HEK293 (cell line): ENCODE data around the gene RBBP8.

ENCODE experiments used
- EGR2 ChIP-seq: fragments of 450-650 bp; formaldehyde crosslinking; IDR thresholded peaks from 2 replicates; pipeline ENCODE4 v1.5.1; 2016; ENCODE audit warnings: low read depth, missing biosample characterization, missing genetic modification characterization
- KLF1 ChIP-seq: fragments of 450-650 bp; formaldehyde crosslinking; IDR thresholded peaks from 2 replicates; pipeline ENCODE4 v1.5.1; 2016; ENCODE audit warnings: missing biosample characterization, missing genetic modification characterization
- KLF17 ChIP-seq: fragments of 450-650 bp; formaldehyde crosslinking; IDR thresholded peaks from 2 replicates; pipeline ENCODE4 v1.5.1; 2016; ENCODE audit warnings: missing biosample characterization, missing genetic modification characterization
- SALL2 ChIP-seq: fragments of 450-650 bp; formaldehyde crosslinking; IDR thresholded peaks from 2 replicates; pipeline ENCODE4 v1.5.0; 2017; ENCODE audit warnings: missing biosample characterization, mild to moderate bottlenecking, missing genetic modification characterization, borderline replicate concordance
- ZBTB17 ChIP-seq: fragments of 450-650 bp; formaldehyde crosslinking; IDR thresholded peaks from 2 replicates; pipeline ENCODE4 v1.5.1; 2016; ENCODE audit warnings: missing biosample characterization, missing genetic modification characterization
- ZBTB8A ChIP-seq: fragments of 450-650 bp; formaldehyde crosslinking; IDR thresholded peaks from 2 replicates; pipeline ENCODE4 v1.5.1; 2016; ENCODE audit warnings: missing biosample characterization, missing genetic modification characterization
- ZIC2 ChIP-seq: fragments of 450-650 bp; formaldehyde crosslinking; IDR thresholded peaks from 2 replicates; pipeline ENCODE4 v1.5.1; 2016; ENCODE audit warnings: missing biosample characterization, missing genetic modification characterization
- ZNF133 ChIP-seq: fragments of 450-650 bp; formaldehyde crosslinking; IDR thresholded peaks from 2 replicates; pipeline ENCODE4 v1.5.1; 2016; ENCODE audit warnings: missing biosample characterization, missing genetic modification characterization
- ZNF175 ChIP-seq: fragments of 450-650 bp; formaldehyde crosslinking; IDR thresholded peaks from 2 replicates; pipeline ENCODE4 v1.5.1; 2016; ENCODE audit warnings: missing biosample characterization, missing genetic modification characterization
- ZNF18 ChIP-seq: fragments of 450-650 bp; formaldehyde crosslinking; IDR thresholded peaks from 2 replicates; pipeline ENCODE4 v1.5.1; 2016; ENCODE audit warnings: missing biosample characterization, missing genetic modification characterization
- ZNF202 ChIP-seq: fragments of 450-650 bp; formaldehyde crosslinking; IDR thresholded peaks from 2 replicates; pipeline ENCODE4 v1.5.1; 2016; ENCODE audit warnings: missing biosample characterization, missing genetic modification characterization, borderline replicate concordance
- ZNF248 ChIP-seq: fragments of 450-650 bp; formaldehyde crosslinking; IDR thresholded peaks from 2 replicates; pipeline ENCODE4 v1.5.1; 2017; ENCODE audit warnings: missing biosample characterization, missing genetic modification characterization
- ZNF302 ChIP-seq: fragments of 450-650 bp; formaldehyde crosslinking; IDR thresholded peaks from 2 replicates; pipeline ENCODE4 v1.5.1; 2016; ENCODE audit warnings: missing biosample characterization, missing genetic modification characterization, low read depth
- ZNF426 ChIP-seq: fragments of 450-650 bp; formaldehyde crosslinking; IDR thresholded peaks from 2 replicates; pipeline ENCODE4 v1.5.1; 2017; ENCODE audit warnings: missing biosample characterization, missing genetic modification characterization, mild to moderate bottlenecking, inconsistent platforms, moderate library complexity
- ZNF473 ChIP-seq: fragments of 450-650 bp; formaldehyde crosslinking; IDR thresholded peaks from 2 replicates; pipeline ENCODE4 v1.5.1; 2017; ENCODE audit warnings: missing biosample characterization, missing genetic modification characterization
- ZNF514 ChIP-seq: fragments of 450-650 bp; formaldehyde crosslinking; IDR thresholded peaks from 2 replicates; pipeline ENCODE4 v1.5.1; 2016; ENCODE audit warnings: missing biosample characterization, missing genetic modification characterization
- ZNF530 ChIP-seq: fragments of 450-650 bp; formaldehyde crosslinking; IDR thresholded peaks from 2 replicates; pipeline ENCODE4 v1.5.1; 2016; ENCODE audit warnings: low read depth, missing biosample characterization, missing genetic modification characterization
- ZNF544 ChIP-seq: fragments of 450-650 bp; formaldehyde crosslinking; IDR thresholded peaks from 2 replicates; pipeline ENCODE4 v1.5.0; 2017; ENCODE audit warnings: missing biosample characterization, missing genetic modification characterization
- ZNF561 ChIP-seq: fragments of 450-650 bp; IDR thresholded peaks from 2 replicates; pipeline ENCODE4 v1.5.1; 2018; ENCODE audit warnings: missing biosample characterization, missing genetic modification characterization, borderline replicate concordance
- ZNF585B ChIP-seq: fragments of 450-650 bp; formaldehyde crosslinking; IDR thresholded peaks from 2 replicates; pipeline ENCODE4 v1.5.1; 2016; ENCODE audit warnings: missing biosample characterization, missing genetic modification characterization
- ZNF623 ChIP-seq: fragments of 450-650 bp; formaldehyde crosslinking; IDR thresholded peaks from 2 replicates; pipeline ENCODE4 v1.5.1; 2016; ENCODE audit warnings: missing biosample characterization, missing genetic modification characterization
- ZNF830 ChIP-seq: fragments of 450-650 bp; IDR thresholded peaks from 2 replicates; pipeline ENCODE4 v1.5.0; 2018; ENCODE audit warnings: missing biosample characterization, missing genetic modification characterization, low read depth, mild to moderate bottlenecking, moderate library complexity
- ZSCAN16 ChIP-seq: fragments of 450-650 bp; formaldehyde crosslinking; IDR thresholded peaks from 2 replicates; pipeline ENCODE4 v1.5.1; 2016; ENCODE audit warnings: missing biosample characterization, missing genetic modification characterization
- TF ChIP-seq, protein P1 (sequence below): fragments of 450-650 bp; formaldehyde crosslinking; IDR thresholded peaks from 2 replicates; pipeline ENCODE4 v1.5.0; 2017; ENCODE audit warnings: missing biosample characterization, missing genetic modification characterization, borderline replicate concordance
- TF ChIP-seq, protein P2 (sequence below): fragments of 450-650 bp; formaldehyde crosslinking; IDR thresholded peaks from 2 replicates; pipeline ENCODE4 v1.5.1; 2016; ENCODE audit warnings: missing biosample characterization, missing genetic modification characterization, borderline replicate concordance
- TF ChIP-seq, protein P3 (sequence below): fragments of 450-650 bp; formaldehyde crosslinking; optimal IDR thresholded peaks from 2 replicates; pipeline ENCODE3; 2016; ENCODE audit warnings: missing biosample characterization, mild to moderate bottlenecking, missing genetic modification characterization

Gene RBBP8

DNA sequence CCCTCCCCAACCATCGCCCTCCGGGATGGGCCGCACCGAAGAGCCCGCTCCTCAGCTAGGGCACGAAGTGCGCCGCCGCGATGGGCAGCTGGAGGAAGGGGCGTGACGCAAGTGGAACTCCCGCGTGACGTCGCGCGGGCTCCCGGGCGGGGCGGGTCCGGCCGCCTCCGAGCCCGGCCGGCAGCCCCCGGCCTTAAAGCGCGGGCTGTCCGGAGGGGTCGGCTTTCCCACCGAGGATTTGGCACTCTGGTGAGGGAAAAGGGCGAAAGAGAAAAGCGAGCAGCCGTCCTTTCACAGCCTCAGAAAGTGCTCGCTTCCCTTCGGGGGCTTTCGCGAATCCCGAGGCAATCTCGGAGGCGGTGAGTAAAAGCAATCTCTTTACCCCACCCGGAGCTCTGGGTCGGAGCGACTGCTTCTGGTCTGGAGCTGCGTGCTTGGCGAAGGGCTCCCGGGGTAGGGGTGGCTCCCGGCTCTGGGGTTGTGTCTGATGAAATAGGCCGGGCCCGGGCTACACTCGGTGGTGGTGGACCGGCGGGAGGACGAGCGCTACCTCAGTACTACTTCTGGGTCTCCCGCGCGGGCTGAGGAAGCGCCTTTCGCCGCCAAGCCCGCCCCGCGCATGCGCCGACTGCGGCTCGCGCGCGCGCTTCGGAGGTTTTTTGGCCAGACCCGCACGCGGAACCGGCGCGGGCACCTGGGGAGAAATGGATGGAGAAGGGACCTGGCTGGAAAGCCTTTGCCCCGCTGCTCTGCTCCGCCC lies at the start of gene RBBP8 (continued):
- TF ChIP-seq, protein P1, sequence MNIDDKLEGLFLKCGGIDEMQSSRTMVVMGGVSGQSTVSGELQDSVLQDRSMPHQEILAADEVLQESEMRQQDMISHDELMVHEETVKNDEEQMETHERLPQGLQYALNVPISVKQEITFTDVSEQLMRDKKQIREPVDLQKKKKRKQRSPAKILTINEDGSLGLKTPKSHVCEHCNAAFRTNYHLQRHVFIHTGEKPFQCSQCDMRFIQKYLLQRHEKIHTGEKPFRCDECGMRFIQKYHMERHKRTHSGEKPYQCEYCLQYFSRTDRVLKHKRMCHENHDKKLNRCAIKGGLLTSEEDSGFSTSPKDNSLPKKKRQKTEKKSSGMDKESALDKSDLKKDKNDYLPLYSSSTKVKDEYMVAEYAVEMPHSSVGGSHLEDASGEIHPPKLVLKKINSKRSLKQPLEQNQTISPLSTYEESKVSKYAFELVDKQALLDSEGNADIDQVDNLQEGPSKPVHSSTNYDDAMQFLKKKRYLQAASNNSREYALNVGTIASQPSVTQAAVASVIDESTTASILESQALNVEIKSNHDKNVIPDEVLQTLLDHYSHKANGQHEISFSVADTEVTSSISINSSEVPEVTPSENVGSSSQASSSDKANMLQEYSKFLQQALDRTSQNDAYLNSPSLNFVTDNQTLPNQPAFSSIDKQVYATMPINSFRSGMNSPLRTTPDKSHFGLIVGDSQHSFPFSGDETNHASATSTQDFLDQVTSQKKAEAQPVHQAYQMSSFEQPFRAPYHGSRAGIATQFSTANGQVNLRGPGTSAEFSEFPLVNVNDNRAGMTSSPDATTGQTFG: no peak
- TF ChIP-seq ZNF544 (no peak), ZBTB8A (tag by site-specific recombination) (peak; percentile 83), ZNF530 (tag by site-specific recombination) (no peak), ZNF202 (tag by site-specific recombination) (no peak), SALL2 (no peak), ZNF175 (tag by site-specific recombination) (no peak), ZNF133 (tag by site-specific recombination) (no peak), ZIC2 (tag by site-specific recombination) (no peak), KLF1 (tag by site-specific recombination) (no peak), KLF17 (tag by site-specific recombination) (no peak), ZNF18 (no peak), EGR2 (tag by site-specific recombination) (peak; percentile 36; the same call in 1 of the 2 replicates), ZNF585B (no peak), ZNF514 (tag by site-specific recombination) (no peak), ZNF248 (tag by site-specific recombination) (no peak), ZBTB17 (tag by site-specific recombination) (peak; percentile 67), ZNF426 (no peak), ZNF561 (tag by site-specific recombination) (peak; percentile 19; the same call in 1 of the 2 replicates), ZSCAN16 (tag by site-specific recombination) (no peak), ZNF830 (tag by site-specific recombination) (no peak), ZNF473 (tag by site-specific recombination) (no peak), ZNF302 (tag by site-specific recombination) (no peak), ZNF623 (tag by site-specific recombination) (no peak; the same call in 1 of the 2 replicates)
- TF ChIP-seq, protein P2, sequence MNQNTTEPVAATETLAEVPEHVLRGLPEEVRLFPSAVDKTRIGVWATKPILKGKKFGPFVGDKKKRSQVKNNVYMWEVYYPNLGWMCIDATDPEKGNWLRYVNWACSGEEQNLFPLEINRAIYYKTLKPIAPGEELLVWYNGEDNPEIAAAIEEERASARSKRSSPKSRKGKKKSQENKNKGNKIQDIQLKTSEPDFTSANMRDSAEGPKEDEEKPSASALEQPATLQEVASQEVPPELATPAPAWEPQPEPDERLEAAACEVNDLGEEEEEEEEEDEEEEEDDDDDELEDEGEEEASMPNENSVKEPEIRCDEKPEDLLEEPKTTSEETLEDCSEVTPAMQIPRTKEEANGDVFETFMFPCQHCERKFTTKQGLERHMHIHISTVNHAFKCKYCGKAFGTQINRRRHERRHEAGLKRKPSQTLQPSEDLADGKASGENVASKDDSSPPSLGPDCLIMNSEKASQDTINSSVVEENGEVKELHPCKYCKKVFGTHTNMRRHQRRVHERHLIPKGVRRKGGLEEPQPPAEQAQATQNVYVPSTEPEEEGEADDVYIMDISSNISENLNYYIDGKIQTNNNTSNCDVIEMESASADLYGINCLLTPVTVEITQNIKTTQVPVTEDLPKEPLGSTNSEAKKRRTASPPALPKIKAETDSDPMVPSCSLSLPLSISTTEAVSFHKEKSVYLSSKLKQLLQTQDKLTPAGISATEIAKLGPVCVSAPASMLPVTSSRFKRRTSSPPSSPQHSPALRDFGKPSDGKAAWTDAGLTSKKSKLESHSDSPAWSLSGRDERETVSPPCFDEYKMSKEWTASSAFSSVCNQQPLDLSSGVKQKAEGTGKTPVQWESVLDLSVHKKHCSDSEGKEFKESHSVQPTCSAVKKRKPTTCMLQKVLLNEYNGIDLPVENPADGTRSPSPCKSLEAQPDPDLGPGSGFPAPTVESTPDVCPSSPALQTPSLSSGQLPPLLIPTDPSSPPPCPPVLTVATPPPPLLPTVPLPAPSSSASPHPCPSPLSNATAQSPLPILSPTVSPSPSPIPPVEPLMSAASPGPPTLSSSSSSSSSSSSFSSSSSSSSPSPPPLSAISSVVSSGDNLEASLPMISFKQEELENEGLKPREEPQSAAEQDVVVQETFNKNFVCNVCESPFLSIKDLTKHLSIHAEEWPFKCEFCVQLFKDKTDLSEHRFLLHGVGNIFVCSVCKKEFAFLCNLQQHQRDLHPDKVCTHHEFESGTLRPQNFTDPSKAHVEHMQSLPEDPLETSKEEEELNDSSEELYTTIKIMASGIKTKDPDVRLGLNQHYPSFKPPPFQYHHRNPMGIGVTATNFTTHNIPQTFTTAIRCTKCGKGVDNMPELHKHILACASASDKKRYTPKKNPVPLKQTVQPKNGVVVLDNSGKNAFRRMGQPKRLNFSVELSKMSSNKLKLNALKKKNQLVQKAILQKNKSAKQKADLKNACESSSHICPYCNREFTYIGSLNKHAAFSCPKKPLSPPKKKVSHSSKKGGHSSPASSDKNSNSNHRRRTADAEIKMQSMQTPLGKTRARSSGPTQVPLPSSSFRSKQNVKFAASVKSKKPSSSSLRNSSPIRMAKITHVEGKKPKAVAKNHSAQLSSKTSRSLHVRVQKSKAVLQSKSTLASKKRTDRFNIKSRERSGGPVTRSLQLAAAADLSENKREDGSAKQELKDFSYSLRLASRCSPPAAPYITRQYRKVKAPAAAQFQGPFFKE: no peak
- TF ChIP-seq, protein P3, sequence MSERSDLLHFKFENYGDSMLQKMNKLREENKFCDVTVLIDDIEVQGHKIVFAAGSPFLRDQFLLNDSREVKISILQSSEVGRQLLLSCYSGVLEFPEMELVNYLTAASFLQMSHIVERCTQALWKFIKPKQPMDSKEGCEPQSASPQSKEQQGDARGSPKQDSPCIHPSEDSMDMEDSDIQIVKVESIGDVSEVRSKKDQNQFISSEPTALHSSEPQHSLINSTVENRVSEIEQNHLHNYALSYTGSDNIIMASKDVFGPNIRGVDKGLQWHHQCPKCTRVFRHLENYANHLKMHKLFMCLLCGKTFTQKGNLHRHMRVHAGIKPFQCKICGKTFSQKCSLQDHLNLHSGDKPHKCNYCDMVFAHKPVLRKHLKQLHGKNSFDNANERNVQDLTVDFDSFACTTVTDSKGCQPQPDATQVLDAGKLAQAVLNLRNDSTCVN (tag by site-specific recombination): peak; percentile 78
